ENCODE measurements around the gene NEGR1. TPM values are rescaled to one million over a fixed set of nuclear protein-coding genes. Genes with fewer than 3 reads are reported as not detected.

NEGR1 gene
- total RNA-seq, 1 donor from 2014 or later: 0.58 TPM

- no peak for DNase-seq (ENCODE audit: low read depth, low spot score)
- Mint-ChIP-seq H3K4me1 (no peaks in the 10 kb centered on the region), H3K27me3 (ENCODE audit: low read depth) (no peaks in the 10 kb centered on the region), H3K4me3 (no peak overlapping the region), H3K36me3 (ENCODE audit: low read depth) (peaks cover 2% of the 10 kb centered on the region), H3K9me3 (peaks cover 7% of the 10 kb centered on the region), H3K27ac (ENCODE audit: unreplicated experiment) (no peak overlapping the region)
- no peak for TF ChIP-seq CTCF (conservative IDR thresholded peaks at IDR 0.05)
These were observed 780.3 kb downstream of the NEGR1 start for GRCh38 chr1:71502006-71502405.

- H3K4me3 Mint-ChIP-seq: no peak overlapping the region
- no peaks in the 10 kb centered on the region for H3K4me1 Mint-ChIP-seq
- no peak overlapping the region for H3K27ac Mint-ChIP-seq (ENCODE audit: unreplicated experiment)
These were observed 783.8 kb downstream of the NEGR1 start for GRCh38 chr1:71498542-71498941.

GRCh38 chr1:71494163-71494562 is 788.2 kb downstream of the NEGR1 start:
- H3K9me3 Mint-ChIP-seq: peaks cover 3% of the 10 kb centered on the region
- H3K27ac Mint-ChIP-seq (ENCODE audit: unreplicated experiment): no peak overlapping the region
- no peak for TF ChIP-seq CTCF (conservative IDR thresholded peaks at IDR 0.05)
- no peak overlapping the region for H3K4me3 Mint-ChIP-seq
- no peaks in the 10 kb centered on the region for H3K4me1 Mint-ChIP-seq
- H3K27me3 Mint-ChIP-seq (ENCODE audit: low read depth): no peaks in the 10 kb centered on the region
- DNase-seq (ENCODE audit: low read depth, low spot score): no peak
- H3K36me3 Mint-ChIP-seq (ENCODE audit: low read depth): no peaks in the 10 kb centered on the region

More at GRCh38 chr1:71498542-71498941, 783.8 kb downstream of the NEGR1 start:
- no peak for DNase-seq (ENCODE audit: low read depth, low spot score)
- no peaks in the 10 kb centered on the region for H3K27me3 Mint-ChIP-seq (ENCODE audit: low read depth)
- H3K36me3 Mint-ChIP-seq (ENCODE audit: low read depth): no peaks in the 10 kb centered on the region
- no peak for TF ChIP-seq CTCF (conservative IDR thresholded peaks at IDR 0.05)
- H3K9me3 Mint-ChIP-seq: peaks cover 3% of the 10 kb centered on the region

- DNase-seq (ENCODE audit: low read depth, low spot score): no peak
- Mint-ChIP-seq H3K27me3 (ENCODE audit: low read depth) (no peaks in the 10 kb centered on the region), H3K9me3 (peaks cover 3% of the 10 kb centered on the region), H3K27ac (ENCODE audit: unreplicated experiment) (no peak overlapping the region), H3K4me3 (no peak overlapping the region), H3K4me1 (no peaks in the 10 kb centered on the region), H3K36me3 (ENCODE audit: low read depth) (no peaks in the 10 kb centered on the region)
- no peak for TF ChIP-seq CTCF (conservative IDR thresholded peaks at IDR 0.05)
These were observed 789.9 kb downstream of the NEGR1 start for GRCh38 chr1:71492298-71493041.

GRCh38 chr1:71490432-71490831 is 791.9 kb downstream of the NEGR1 start:
- no peak overlapping the region for H3K27ac Mint-ChIP-seq (ENCODE audit: unreplicated experiment)
- no peaks in the 10 kb centered on the region for H3K27me3 Mint-ChIP-seq (ENCODE audit: low read depth)
- no peaks in the 10 kb centered on the region for H3K36me3 Mint-ChIP-seq (ENCODE audit: low read depth)
- H3K4me3 Mint-ChIP-seq: no peak overlapping the region
- TF ChIP-seq CTCF (conservative IDR thresholded peaks at IDR 0.05): no peak
- H3K4me1 Mint-ChIP-seq: no peaks in the 10 kb centered on the region
- no peak for DNase-seq (ENCODE audit: low read depth, low spot score)
- peaks cover 3% of the 10 kb centered on the region for H3K9me3 Mint-ChIP-seq
